GM23248 (cell line): Measurements from ENCODE around the gene INCENP.

Source experiments
- EZH2 ChIP-seq: fragments of 200-600 bp; sonication (generic); IDR thresholded peaks from 2 replicates; pipeline ENCODE4 v1.6.1; 2018; ENCODE audit warnings: antibody characterized with exemption, mild to moderate bottlenecking; ENCODE audit not compliant: insufficient read depth, poor library complexity, severe bottlenecking
- EZH2phosphoT487 ChIP-seq: fragments of 200-600 bp; sonication (generic); IDR thresholded peaks from 2 replicates; pipeline ENCODE4 v1.6.1; 2018; ENCODE audit warnings: antibody characterized with exemption, moderate library complexity, mild to moderate bottlenecking, low read depth; ENCODE audit not compliant: insufficient read depth

DNA sequence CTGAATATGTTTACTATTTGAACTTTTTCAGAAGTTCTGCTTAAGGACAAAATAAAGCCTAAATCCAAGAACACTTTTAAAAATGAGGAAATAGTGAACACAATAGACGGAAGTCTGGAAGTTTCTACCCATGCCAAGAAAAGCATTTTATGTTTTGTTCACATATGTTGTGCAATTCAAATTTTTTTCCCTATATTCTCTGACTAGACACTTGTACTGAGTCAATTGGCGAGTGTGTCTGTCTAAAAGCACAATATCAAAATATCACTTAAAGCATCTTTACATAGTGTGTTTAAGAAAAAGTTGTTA lies 29.2 kb downstream of the INCENP start:
- TF ChIP-seq EZH2phosphoT487 (no peak), EZH2 (no peak)
